Stimulated activated CD4-positive, alpha-beta T cell treated with anti-CD3 and anti-CD28 coated beads, Interleukin-4, amount 100 ng/mL, for 4 hours (primary cell): ENCODE measurements around the gene PIGC.
"Not testable (repeated sequence)": the region's sequence is repeated elsewhere in the genome, so short reads cannot be mapped to it uniquely, and the experiment has no call there.

Experiments
- DNase-seq, 2 experiments: peaks; one replicate each; pipeline ENCODE4 v3.0.0-alpha.2; 2020

PIGC gene

GRCh38 chr1:172465617-172466016, 21.7 kb upstream of the PIGC start:
- no peak for DNase-seq

GRCh38 chr1:172460887-172461315, 17.0 kb upstream of the PIGC start:
- no peak for DNase-seq

DNA sequence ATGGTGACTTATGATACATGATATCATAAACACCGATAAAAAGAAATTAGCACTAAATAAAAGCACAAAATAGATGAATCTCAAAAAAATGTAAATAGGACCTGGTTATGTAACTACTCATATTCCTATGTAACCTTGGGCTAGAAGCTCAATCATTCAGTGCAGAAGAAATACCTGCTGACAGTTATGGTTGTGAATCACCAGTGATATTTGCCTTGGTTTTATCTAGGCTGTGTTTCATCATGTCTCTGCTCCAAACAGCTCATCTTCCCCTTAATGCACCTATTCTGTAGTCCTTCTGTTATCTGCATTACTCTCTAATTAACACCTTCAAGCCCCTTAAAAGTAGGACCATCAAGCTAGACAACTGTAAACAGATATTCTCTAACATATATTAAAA, 16.3 kb upstream of the PIGC start:
- DNase-seq, result no peak

DNA sequence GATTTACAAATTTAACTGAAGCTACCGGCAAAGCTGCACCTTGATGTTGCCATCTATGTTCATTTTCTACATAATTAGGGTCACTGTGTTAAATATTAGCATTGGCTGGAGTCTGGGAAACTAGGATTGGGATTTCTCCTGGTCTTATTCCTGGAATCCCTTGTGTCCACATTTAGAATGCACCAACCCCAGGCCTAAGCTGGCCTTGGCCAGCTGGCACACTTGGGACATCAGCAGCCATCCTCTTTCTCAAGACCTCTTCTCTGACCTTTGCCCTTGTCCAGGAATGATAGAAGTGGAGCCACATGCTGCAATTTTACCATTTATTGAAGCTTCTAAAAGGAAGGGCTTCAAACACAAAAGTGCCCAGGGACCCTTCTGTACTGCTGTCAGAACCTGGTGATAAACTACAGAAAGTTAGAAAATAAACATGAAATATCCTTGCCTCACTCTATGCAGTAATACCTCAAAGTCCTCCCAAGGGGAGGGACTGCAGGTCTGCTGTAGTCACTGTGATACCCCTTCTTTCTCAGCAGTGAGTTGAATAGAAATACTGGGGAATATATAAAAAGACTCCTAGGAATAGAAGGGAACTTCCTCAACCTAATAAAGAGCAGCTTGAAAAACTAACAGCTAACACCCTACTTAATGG, 13.7 kb upstream of the PIGC start:
- no peak for DNase-seq

DNA sequence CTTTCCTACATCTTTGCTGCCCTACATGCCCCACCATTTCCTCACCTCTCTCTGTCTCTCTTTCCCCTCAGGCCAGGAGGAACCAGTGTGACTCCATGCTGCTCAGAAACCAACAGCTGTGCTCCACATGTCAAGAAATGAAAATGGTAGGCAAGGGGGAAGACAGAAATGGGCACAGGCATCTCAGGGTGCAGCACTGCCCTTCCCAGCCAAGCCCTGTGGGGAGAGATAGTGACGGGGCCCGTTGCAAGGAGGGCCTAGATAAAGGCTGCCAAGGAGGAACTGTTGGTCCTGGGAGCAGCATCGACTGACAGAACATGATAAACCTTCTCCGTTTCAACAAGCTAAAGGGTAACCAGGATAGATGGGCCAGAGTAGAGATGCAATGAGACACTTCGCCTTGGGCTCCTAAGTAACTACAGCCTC, 12.5 kb upstream of the PIGC start:
- no peak for DNase-seq

DNA sequence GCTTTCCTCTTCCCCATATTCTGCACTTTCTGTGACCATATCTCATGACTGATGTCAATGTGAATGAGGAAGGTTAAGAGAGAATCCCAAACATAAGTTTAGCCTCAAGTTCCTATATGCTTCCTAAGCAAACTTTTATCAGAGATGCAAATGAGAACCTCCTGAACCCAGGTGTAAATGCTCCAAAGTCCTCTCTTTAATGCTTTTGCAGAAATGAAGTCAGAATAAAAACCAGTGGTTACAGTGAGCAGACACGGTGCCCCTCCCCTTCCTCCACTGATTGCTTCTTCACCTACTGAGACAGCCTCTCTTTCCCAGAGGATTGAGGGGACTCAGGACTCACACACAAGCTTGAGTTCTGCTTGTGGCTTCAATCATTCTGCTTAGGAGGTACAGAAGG, 11.6 kb upstream of the PIGC start:
- no peak for DNase-seq

DNA sequence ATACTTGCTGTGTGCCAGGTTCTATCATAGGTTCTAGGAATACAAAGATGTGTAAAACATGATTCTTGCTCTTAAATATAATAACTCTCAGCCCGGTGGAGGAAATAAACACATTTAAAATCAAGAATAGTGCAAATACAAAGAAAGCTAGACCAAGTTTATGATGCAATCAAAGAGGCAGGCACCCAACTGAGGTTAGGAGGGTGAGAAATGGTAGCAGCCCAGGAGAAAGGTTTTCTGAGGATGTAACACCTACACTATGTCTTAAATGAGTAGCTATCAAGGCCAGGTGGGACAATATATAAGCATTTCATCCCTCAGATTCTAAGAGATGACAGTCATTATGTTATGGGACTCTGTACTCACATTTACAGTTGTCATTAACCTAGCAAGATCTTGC, 9.7 kb upstream of the PIGC start:
- no peak for DNase-seq

- DNase-seq, result no peak
Observed at GRCh38 chr1:172453153-172453545, 9.3 kb upstream of the PIGC start.

GRCh38 chr1:172452536-172453152, 8.8 kb upstream of the PIGC start:
- DNase-seq, result no peak

- no peak for DNase-seq
Observed at GRCh38 chr1:172451002-172451443, 7.2 kb upstream of the PIGC start.

DNA sequence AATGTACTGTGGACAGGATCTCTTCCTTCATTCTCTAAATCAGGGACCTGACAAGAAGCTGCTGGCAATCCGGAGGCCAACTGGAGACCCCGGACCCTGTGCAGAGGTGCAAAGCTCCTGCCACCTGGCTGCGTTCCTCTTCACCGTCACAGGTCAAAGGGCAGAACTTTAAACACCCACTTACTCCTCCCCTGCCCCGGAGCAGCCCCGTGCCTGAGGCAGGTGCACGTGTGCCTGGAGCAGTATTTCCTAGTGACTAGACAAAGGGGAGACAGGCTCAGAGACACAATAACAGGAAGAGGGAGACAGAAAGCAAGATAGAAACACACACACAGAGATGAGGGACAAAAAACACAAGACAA, 6.6 kb upstream of the PIGC start:
- DNase-seq, result no peak

GRCh38 chr1:172449585-172450523, 6.0 kb upstream of the PIGC start:
- no peak for DNase-seq

GRCh38 chr1:172448995-172449584, 5.2 kb upstream of the PIGC start:
- no peak for DNase-seq

DNA sequence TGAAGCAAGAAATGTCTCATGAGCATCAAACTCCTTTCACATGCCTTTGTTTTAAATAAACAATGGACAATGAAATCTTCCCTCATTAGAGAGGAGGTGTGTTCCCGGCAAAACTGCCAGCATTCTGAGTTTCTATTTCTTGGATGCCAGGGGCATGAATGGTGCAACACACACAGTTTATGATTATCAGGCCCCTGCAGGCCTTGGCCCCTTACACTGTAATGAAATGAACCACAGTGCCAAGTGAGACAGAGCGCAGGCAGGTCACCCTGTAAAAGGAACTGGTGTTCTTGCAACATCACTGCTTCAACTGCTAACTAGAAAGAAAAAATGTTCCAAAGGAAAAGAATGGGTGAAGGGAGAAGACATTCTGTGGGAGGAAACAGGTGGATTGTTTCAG, 3.8 kb upstream of the PIGC start:
- no peak for DNase-seq

DNA sequence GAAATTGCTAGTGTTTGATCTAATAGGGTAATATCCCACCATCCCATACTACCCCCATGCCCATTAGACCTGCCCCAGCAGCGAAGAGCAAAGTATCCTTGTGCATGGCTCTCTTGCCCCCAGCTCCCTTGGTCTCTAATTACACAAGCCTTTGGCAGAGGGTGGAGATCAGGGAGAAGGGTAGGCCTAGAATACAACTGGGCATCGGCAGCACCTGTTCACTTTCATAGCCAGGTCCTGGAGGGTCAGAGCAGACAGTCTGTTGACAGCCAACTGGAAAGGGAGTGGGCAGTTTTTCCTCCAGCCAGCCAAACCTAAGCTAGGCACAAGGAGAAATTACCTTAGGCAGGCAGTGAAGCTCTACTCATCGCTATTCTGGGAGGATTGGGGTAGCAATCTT, 2.7 kb upstream of the PIGC start:
- no peak for DNase-seq

GRCh38 chr1:172442843-172443565, 865 bp downstream of the PIGC start:
- DNase-seq, result no peak

- DNase-seq, result no peak
Observed at GRCh38 chr1:172442404-172442803, 1.5 kb downstream of the PIGC start.

DNA sequence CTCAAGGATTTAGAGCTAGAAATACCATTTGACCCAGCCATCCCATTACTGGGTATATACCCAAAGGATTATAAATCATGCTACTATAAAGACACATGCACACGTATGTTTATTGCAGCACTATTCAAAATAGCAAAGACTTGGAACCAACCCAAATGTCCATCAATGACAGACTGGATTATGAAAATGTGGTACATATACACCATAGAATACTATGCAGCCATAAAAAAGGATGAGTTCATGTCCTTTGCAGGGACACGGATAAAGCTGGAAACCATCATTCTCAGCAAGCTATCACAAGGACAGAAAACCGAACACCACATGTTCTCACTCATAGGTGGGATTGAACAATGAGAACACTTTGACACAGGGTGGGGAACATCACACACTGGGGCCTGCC, 6.7 kb downstream of the PIGC start:
- not testable (repeated sequence) for DNase-seq

DNA sequence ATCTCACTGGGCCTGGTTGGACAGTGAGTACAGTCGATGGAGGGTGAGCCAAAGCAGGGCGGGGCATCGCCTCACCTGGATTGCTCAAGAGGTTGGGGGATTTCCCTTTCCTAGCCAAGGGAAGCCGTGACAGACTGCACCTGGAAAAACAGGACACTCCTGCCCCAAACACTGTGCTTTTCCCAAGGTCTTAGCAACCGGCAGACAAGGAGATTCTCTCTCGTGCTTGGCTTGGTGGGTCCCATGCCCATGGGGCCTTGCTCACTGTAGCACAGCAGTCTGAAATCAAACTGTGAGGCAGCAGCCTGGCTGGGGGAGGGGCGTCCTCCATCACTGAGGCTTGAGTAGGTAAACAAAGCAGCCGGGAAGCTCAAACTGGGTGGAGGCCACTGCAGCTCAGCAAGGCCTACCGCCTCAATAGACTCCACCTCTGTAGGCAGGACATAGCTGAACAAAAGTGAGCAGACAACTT, 12.1 kb downstream of the PIGC start:
- DNase-seq, result no peak

DNA sequence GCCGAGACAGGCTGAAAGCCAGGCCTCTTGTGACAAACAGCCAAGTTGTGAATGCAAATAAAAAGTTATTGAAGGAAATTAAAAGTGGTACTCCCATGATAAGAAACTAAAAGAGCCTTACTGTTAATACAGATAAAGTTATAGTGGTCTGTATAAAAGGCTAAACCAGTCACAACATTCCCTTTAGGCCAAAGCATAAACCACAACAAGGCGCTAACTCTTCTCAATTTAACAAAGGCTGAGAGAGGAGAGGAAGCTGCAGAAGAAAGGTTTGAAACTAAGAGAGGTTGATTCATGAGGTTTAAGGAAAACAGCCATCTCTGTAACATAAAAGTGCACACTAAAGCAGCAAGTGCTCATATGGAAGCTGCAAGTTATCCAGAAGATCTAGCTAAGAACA, 12.7 kb downstream of the PIGC start:
- DNase-seq, result no peak

GRCh38 chr1:172430128-172430454, 13.8 kb downstream of the PIGC start:
- no peak for DNase-seq

GRCh38 chr1:172429331-172430127, 14.3 kb downstream of the PIGC start:
- DNase-seq, result peak; percentile 14 to 21
